Heart left ventricle (tissue), 13 donors: ENCODE measurements around the gene CFAP57.

Source experiments
- POLR2A ChIP-seq, 2 donors: fragments of 450-650 bp; IDR thresholded peaks; one replicate each; pipeline ENCODE4 v1.6.1; 2017; ENCODE audit warnings: antibody characterized with exemption in 2 of 2, mild to moderate bottlenecking in 2 of 2, moderate library complexity in 2 of 2
- TF ChIP-seq, protein P1 (sequence below), 12 donors: fragments of 200-600 bp; sonication (generic) in 4 of 12; IDR thresholded peaks; one replicate each; pipeline versions ENCODE4 v1.5.0 to v1.8.0; 2018 to 2022; ENCODE audit warnings: antibody characterized with exemption in 12 of 12, mild to moderate bottlenecking in 5 of 12
- donor health status: ischemic (EF 13 %, LVEDD 7.1; RV severe dilation, severe dysfunction).
- donor health status: DM: no; HTN: yes; CAD: no.
- donor health status: DM: no; HTN: no; CAD: no.
- donor health status: ischemic (EF 25% LVEDD 6.9; RV normal size, moderate dysfunction).
- donor health status: ischemic (EF 25% LVEDD 5.7; RV mildly dilated, moderate dysfunction).
- donor health status: ischemic (EF 35%, LVEDD 5.7; RV mildly dilated, moderate dysfunction).
- donor health status: nonischemic (EF 11% LVEDD 7.7; RV severe dilation, severe dysfunction).
- donor health status: DM: yes; HTN: yes; CAD: no.
- donor health status: PGD.
- donor health status: ischemic (EF 29% LVEDD 5.4; RV normal size, mild dysfunction).
- donor health status: nonischemic (EF 23%, LVEDD 6.1; RV moderate dilation, normal function).

DNA sequence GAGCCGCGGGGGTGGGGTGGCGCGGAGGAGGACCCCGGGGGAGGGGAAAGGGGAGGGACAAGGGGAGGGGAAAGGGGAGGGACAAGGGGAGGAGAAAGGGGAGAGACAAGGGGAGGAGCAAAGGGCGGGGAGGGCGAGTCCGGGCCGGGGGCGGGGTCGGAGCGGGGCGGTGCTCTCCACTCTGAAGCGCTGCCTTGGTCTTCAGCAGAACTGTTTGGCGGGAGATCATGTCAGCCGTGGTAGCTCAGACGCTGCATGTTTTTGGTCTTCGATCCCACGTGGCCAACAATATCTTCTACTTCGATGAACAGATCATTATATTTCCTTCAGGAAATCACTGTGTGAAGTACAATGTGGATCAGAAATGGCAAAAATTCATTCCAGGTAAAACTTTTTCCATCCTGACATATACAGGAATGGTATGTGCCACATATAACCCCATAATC lies 420 bp downstream of the CFAP57 start:
- TF ChIP-seq, protein P1, sequence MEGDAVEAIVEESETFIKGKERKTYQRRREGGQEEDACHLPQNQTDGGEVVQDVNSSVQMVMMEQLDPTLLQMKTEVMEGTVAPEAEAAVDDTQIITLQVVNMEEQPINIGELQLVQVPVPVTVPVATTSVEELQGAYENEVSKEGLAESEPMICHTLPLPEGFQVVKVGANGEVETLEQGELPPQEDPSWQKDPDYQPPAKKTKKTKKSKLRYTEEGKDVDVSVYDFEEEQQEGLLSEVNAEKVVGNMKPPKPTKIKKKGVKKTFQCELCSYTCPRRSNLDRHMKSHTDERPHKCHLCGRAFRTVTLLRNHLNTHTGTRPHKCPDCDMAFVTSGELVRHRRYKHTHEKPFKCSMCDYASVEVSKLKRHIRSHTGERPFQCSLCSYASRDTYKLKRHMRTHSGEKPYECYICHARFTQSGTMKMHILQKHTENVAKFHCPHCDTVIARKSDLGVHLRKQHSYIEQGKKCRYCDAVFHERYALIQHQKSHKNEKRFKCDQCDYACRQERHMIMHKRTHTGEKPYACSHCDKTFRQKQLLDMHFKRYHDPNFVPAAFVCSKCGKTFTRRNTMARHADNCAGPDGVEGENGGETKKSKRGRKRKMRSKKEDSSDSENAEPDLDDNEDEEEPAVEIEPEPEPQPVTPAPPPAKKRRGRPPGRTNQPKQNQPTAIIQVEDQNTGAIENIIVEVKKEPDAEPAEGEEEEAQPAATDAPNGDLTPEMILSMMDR (IDR thresholded peaks at IDR 0.05) = no peak
- TF ChIP-seq POLR2A (IDR thresholded peaks at IDR 0.05) = peak in 1 of 2 donors; percentile 54
